GM18505 (cell line): ENCODE results near the gene CHAT.

ENCODE experiments used
- ATAC-seq: cut with Tn5 transposase; IDR thresholded peaks from one replicate; pipeline ENCODE4 v1.9.1; 2021; ENCODE audit not compliant: unreplicated experiment
- POLR2A ChIP-seq: IDR thresholded peaks from 4 replicates; pipeline ENCODE4 v1.6.1; 2011; ENCODE audit warnings: borderline replicate concordance; ENCODE audit not compliant: insufficient read depth, insufficient read length; ENCODE audit errors: extremely low read depth

Gene CHAT

GRCh38 chr10:49622426-49623425 is 8.9 kb downstream of the CHAT start:
- no peak for TF ChIP-seq POLR2A
- ATAC-seq = no peak

- TF ChIP-seq POLR2A = no peak
- ATAC-seq = no peak
Measured at GRCh38 chr10:49624629-49625028, 10.8 kb downstream of the CHAT start.

- ATAC-seq = no peak
- no peak for TF ChIP-seq POLR2A
Measured at GRCh38 chr10:49625411-49625810, 11.6 kb downstream of the CHAT start.

GRCh38 chr10:49627038-49627437 is 13.2 kb downstream of the CHAT start:
- ATAC-seq = no peak
- no peak for TF ChIP-seq POLR2A

GRCh38 chr10:49627644-49628247 is 13.9 kb downstream of the CHAT start:
- ATAC-seq = no peak
- TF ChIP-seq POLR2A = no peak

GRCh38 chr10:49628599-49628998 is 14.8 kb downstream of the CHAT start:
- TF ChIP-seq POLR2A = no peak
- no peak for ATAC-seq

- no peak for TF ChIP-seq POLR2A
- no peak for ATAC-seq
Measured at GRCh38 chr10:49629431-49629881, 15.6 kb downstream of the CHAT start.

- ATAC-seq = no peak
- no peak for TF ChIP-seq POLR2A
Measured at GRCh38 chr10:49631975-49632374, 18.1 kb downstream of the CHAT start.

- TF ChIP-seq POLR2A = no peak
- no peak for ATAC-seq
Measured at GRCh38 chr10:49632406-49633317, 18.8 kb downstream of the CHAT start.

- ATAC-seq = no peak
- TF ChIP-seq POLR2A = no peak
Measured at GRCh38 chr10:49633327-49634068, 19.7 kb downstream of the CHAT start.

- no peak for TF ChIP-seq POLR2A
- no peak for ATAC-seq
Measured at GRCh38 chr10:49634069-49634660, 20.3 kb downstream of the CHAT start.

GRCh38 chr10:49642311-49642710 is 28.5 kb downstream of the CHAT start:
- ATAC-seq = no peak
- TF ChIP-seq POLR2A = no peak
